GM19395 (cell line): ENCODE measurements around the gene IL3.

Experiments
- ATAC-seq: cut with Tn5 transposase; IDR thresholded peaks from one replicate; pipeline ENCODE4 v1.9.1; 2021; ENCODE audit warnings: mild to moderate bottlenecking, moderate library complexity; ENCODE audit not compliant: unreplicated experiment

Gene IL3

GRCh38 chr5:132056610-132057497 is 3.6 kb upstream of the IL3 start:
- ATAC-seq: no peak

- ATAC-seq: no peak
Observed at GRCh38 chr5:132057498-132058255, 2.8 kb upstream of the IL3 start.

GRCh38 chr5:132058646-132059042 is 1.8 kb upstream of the IL3 start:
- ATAC-seq: no peak

GRCh38 chr5:132059043-132059695 is 1.3 kb upstream of the IL3 start:
- ATAC-seq: no peak

- ATAC-seq: no peak
Observed at GRCh38 chr5:132059696-132060500, 557 bp upstream of the IL3 start.

- peak; percentile 78 for ATAC-seq
Observed at GRCh38 chr5:132063090-132063911, 2.8 kb downstream of the IL3 start.

GRCh38 chr5:132064140-132064539 is 3.7 kb downstream of the IL3 start:
- no peak for ATAC-seq

GRCh38 chr5:132064738-132065331 is 4.4 kb downstream of the IL3 start:
- ATAC-seq: peak; percentile 77

- ATAC-seq: peak; percentile 43
Observed at GRCh38 chr5:132065351-132065937, 5.0 kb downstream of the IL3 start.

- ATAC-seq: no peak
Observed at GRCh38 chr5:132065951-132066701, 5.7 kb downstream of the IL3 start.

- ATAC-seq: no peak
Observed at GRCh38 chr5:132066871-132067270, 6.4 kb downstream of the IL3 start.

GRCh38 chr5:132067451-132067850 is 7.0 kb downstream of the IL3 start:
- no peak for ATAC-seq

GRCh38 chr5:132067941-132068808 is 7.7 kb downstream of the IL3 start:
- no peak for ATAC-seq

GRCh38 chr5:132069561-132069960 is 9.1 kb downstream of the IL3 start:
- no peak for ATAC-seq

GRCh38 chr5:132069994-132070393 is 9.5 kb downstream of the IL3 start:
- no peak for ATAC-seq

- no peak for ATAC-seq
Observed at GRCh38 chr5:132070460-132071337, 10.2 kb downstream of the IL3 start.

- ATAC-seq: no peak
Observed at GRCh38 chr5:132071338-132071707, 10.9 kb downstream of the IL3 start.
